GM19452 (cell line): Measurements from ENCODE around the gene SLC11A1.

ENCODE experiments used
- ATAC-seq: cut with Tn5 transposase; IDR thresholded peaks from one replicate; pipeline ENCODE4 v1.9.1; 2021; ENCODE audit not compliant: unreplicated experiment

The SLC11A1 gene

GRCh38 chr2:218431878-218432277 is 49.8 kb downstream of the SLC11A1 start:
- no peak for ATAC-seq

DNA sequence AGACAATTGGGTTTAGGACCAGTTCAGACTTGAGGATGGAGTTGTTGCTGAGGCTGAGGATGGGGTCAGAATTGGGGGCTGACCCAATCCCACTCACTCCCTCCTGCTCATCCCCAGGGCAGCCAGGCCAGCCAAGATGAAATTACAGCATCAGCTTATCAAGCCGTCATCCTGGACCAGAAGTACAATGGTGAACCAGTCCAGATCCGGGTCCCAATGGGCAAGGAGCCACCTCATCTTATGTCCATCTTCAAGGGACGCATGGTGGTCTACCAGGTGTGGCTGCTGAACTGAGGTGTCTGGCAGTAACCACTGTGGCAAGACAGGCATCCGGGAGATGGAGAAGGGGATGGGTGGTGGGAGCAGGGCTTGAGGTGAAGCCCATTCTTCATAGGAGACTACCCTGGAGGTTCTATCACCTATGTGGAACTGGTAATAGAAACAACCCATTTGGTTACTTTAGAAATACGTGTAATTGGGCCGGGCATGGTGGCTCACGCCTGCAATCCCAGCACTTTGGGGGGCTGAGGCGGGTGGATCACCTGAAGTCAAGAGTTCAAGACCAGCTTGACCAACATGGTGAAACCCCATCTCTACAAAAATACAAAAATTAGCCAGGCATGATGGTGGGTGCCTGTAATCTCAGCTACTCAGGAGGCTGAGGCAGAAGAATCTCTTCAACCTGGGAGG is 50.7 kb downstream of the SLC11A1 start:
- no peak for ATAC-seq

GRCh38 chr2:218434456-218434855 is 52.4 kb downstream of the SLC11A1 start:
- ATAC-seq: no peak

DNA sequence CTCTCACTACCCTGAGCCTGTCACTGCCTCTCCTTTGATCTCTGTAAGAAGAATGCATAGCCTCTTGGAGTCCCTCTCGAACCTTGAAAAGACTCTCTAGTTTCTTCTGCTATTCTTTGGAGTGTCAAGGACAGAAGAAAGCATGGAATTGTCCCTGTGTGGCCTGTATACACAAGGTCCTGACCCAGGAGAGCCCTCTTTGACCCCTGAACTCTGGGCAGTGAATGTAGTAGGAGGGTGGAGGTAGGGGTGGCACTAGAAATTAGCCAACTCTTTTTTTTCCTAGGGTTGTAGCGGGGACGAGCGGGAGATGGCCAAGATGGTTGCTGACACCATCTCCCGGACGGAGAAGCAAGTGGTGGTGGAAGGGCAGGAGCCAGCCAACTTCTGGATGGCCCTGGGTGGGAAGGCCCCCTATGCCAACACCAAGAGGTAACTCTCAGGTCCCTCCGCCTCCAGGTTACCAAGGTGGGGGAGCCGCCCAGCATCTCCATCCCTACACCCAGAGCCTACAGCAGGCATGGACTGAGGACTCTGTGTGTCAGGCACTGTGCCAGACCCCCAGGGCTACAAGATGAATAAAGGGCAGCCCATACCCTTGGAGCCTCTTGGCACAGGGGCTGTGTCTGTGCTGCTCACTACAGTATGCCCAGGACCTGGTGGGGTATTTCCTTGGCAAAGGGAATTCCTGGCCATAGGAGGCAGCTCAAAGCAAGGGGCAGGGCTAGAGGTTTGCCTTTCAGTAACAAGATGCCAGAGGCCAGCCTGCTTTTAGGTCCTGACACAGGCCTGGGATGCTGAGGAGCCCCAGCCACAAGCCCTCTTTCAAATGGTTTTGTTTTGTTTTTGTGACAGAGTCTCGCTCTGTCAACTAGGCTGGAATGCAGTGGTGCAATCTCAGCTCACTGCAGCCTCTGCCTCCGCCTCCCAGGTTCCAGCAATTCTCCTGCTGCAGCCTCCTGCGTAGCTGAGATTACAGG is 53.2 kb downstream of the SLC11A1 start:
- ATAC-seq: no peak

- ATAC-seq: no peak
Observed at GRCh38 chr2:218436992-218437391, 54.9 kb downstream of the SLC11A1 start.

- ATAC-seq: no peak
Observed at GRCh38 chr2:218437969-218438368, 55.9 kb downstream of the SLC11A1 start.

DNA sequence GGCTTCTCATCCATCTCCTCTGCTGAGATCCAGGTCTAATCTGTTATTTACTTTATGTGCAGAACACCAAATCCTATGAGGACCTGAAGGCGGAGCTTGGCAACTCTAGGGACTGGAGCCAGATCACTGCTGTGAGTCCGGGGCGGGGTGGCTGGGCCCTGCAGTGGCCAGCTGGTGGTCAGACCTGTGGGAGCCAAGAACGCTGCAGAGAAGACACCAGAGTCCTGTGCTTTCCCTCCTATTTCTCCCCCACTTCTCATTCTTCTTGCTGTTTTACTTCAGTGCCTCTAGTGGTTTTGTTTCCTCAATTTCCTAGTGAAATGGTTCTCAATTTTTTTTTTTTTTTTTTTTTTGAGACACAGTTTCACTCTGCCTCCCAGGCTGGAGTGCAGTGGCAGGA is 56.5 kb downstream of the SLC11A1 start:
- no peak for ATAC-seq

DNA sequence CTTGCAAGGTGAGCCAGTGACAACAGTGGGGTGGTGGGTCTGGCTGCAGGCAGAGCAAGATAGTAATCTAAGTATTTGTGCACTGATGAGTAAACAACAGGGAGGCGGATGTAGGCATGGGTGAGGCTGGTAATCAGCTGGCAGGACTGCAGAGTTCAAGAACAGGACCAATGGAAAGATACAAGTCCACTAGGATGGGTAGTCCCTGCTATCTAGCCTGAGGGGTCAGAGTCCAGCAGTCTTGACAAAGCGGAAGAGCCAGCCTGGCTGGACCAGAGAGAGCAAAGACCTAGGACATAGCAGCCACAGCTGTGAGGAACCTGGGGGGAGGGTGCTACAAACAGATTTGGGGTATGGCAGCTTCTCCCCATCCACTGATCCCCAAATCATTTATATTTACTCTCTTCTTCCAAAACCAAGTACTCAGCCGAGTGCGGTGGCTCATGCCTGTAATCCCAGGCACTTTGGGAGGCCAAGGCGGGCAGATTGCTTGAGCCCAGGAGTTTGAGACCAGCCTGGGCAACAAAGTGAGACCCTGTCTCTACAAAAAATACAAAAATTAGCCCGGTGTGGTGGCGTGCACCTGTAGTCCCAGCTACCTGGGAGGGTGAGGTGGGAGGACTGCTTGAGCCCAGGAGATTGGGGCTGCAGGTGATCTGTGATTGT is 62.8 kb downstream of the SLC11A1 start:
- ATAC-seq: no peak

- no peak for ATAC-seq
Observed at GRCh38 chr2:218445602-218446001, 63.5 kb downstream of the SLC11A1 start.
